H1 (cell line): ENCODE data around the gene CKS1B. TPM values are rescaled to one million over a fixed set of nuclear protein-coding genes. Genes with fewer than 3 reads are reported as not detected.

Source experiments
- CTCF ChIA-PET: fragments of 300-600 bp; sonication (Branson Sonifier 250); formaldehyde crosslinking; loops from one replicate; lab custom pipeline; 2021; ENCODE audit not compliant: partially characterized antibody; lab: Charles Lee
- POLR2A ChIA-PET: fragments of 300-600 bp; sonication (Branson Sonifier 250); formaldehyde crosslinking; loops from one replicate; lab custom pipeline; 2021; ENCODE audit warnings: inconsistent platforms; ENCODE audit not compliant: partially characterized antibody; lab: Charles Lee
- DNase-seq, 2 experiments: peaks; one replicate each; pipeline versions ENCODE4 v3.0.0 to v3.0.0-alpha.2; 2010 to 2022; ENCODE audit warnings: low spot score in 2 of 2, low read depth in 1 of 2, mixed read lengths in 1 of 2
- FAIRE-seq: peaks from 2 replicates; lab custom pipeline; 2011; peaks lifted over from hg19 to GRCh38; lab: Jason Lieb, UNC
- H2AFZ ChIP-seq: 2 replicates; pipeline ENCODE4 v1.8.1; 2012; ENCODE audit warnings: low read length, inconsistent platforms
- H2AK5ac ChIP-seq: 2 replicates; pipeline ENCODE4 v1.6.1; 2013; ENCODE audit warnings: low read depth, low read length
- H2BK120ac ChIP-seq: replicated peaks from 2 replicates; pipeline ENCODE3; 2013; ENCODE audit warnings: low read depth, low read length, inconsistent platforms
- H2BK12ac ChIP-seq: 2 replicates; pipeline ENCODE4 v1.6.1; 2013; ENCODE audit warnings: low read depth, low read length
- H2BK15ac ChIP-seq: 2 replicates; pipeline ENCODE4 v1.6.1; 2013; ENCODE audit warnings: low read length
- H2BK20ac ChIP-seq: 2 replicates; pipeline ENCODE4 v1.6.1; 2013; ENCODE audit warnings: low read length
- H2BK5ac ChIP-seq: 2 replicates; pipeline ENCODE4 v1.6.1; 2013; ENCODE audit warnings: low read depth, low read length
- H3K14ac ChIP-seq: 2 replicates; pipeline ENCODE4 v1.6.1; 2013; ENCODE audit warnings: inconsistent platforms; ENCODE audit not compliant: insufficient read length
- H3K18ac ChIP-seq: 2 replicates; pipeline ENCODE4 v1.6.1; 2013; ENCODE audit warnings: low read length; ENCODE audit errors: extremely low read depth
- H3K23ac ChIP-seq: 2 replicates; pipeline ENCODE4 v1.6.1; 2013; ENCODE audit warnings: inconsistent platforms; ENCODE audit not compliant: insufficient read length
- H3K23me2 ChIP-seq: 2 replicates; pipeline ENCODE4 v1.6.1; 2013; ENCODE audit warnings: low read depth, low read length
- H3K27ac ChIP-seq: 2 replicates; pipeline ENCODE4 v1.6.1; 2011; ENCODE audit warnings: low read depth, low read length, inconsistent platforms
- H3K27me3 ChIP-seq, 4 experiments: replicated peaks in 1 of 4; 1 replicate in 1 of 4; 2 replicates in 3 of 4; pipeline versions ENCODE4 v1.6.1 to v1.8.1; 2011 to 2013; ENCODE audit warnings: low read length in 3 of 4, mild to moderate bottlenecking in 3 of 4, inconsistent platforms in 2 of 4, mixed read lengths in 2 of 4, moderate library complexity in 1 of 4; ENCODE audit not compliant: control insufficient read depth in 3 of 4, insufficient read depth in 3 of 4; ENCODE audit errors: extremely low read depth in 1 of 4
- H3K36me3 ChIP-seq, 4 experiments: 2 replicates each; pipeline versions ENCODE4 v1.6.1 to v1.8.1; 2011 to 2013; ENCODE audit warnings: mild to moderate bottlenecking in 4 of 4, low read length in 3 of 4, moderate library complexity in 2 of 4, control low read depth in 1 of 4, inconsistent platforms in 1 of 4; ENCODE audit not compliant: insufficient read depth in 4 of 4, control insufficient read depth in 2 of 4
- H3K4ac ChIP-seq: replicated peaks from 2 replicates; pipeline ENCODE3; 2013; ENCODE audit warnings: low read length, low read depth, mixed read lengths, inconsistent platforms; ENCODE audit not compliant: insufficient read length
- H3K4me1 ChIP-seq, 4 experiments: replicated peaks in 1 of 4; 1 replicate in 1 of 4; 2 replicates in 3 of 4; pipeline versions ENCODE4 v1.6.1 to v1.8.1; 2011 to 2013; ENCODE audit warnings: low read length in 3 of 4, inconsistent platforms in 2 of 4, mixed read lengths in 1 of 4; ENCODE audit not compliant: insufficient read depth in 4 of 4, control insufficient read depth in 3 of 4
- H3K4me2 ChIP-seq, 2 experiments: 2 replicates each; pipeline versions ENCODE4 v1.6.1 to v1.8.1; 2011 to 2013; ENCODE audit warnings: low read depth in 2 of 2, low read length in 2 of 2, control low read depth in 1 of 2, inconsistent platforms in 1 of 2, mild to moderate bottlenecking in 1 of 2; ENCODE audit not compliant: insufficient read depth in 1 of 2
- H3K4me3 ChIP-seq, 4 experiments: fragments of 200-600, 300-600 bp in 1 of 4; sonication (generic), shearing (Covaris generic), sonication (Bioruptor Twin) in 1 of 4; 2 replicates each; pipeline versions ENCODE4 v1.5.1 to v1.8.1; 2011 to 2016; ENCODE audit warnings: low read length in 4 of 4, low read depth in 3 of 4, control low read depth in 2 of 4, inconsistent platforms in 2 of 4, mild to moderate bottlenecking in 2 of 4, mixed read lengths in 1 of 4, moderate library complexity in 1 of 4; ENCODE audit not compliant: insufficient read depth in 2 of 4; ENCODE audit errors: extremely low read depth in 1 of 4
- H3K56ac ChIP-seq: replicated peaks from 2 replicates; pipeline ENCODE3; 2013; ENCODE audit warnings: low read depth, mild to moderate bottlenecking, mixed read lengths, low read length, inconsistent platforms; ENCODE audit not compliant: insufficient read length
- H3K79me1 ChIP-seq: 2 replicates; pipeline ENCODE4 v1.6.1; 2013; ENCODE audit warnings: low read depth, low read length, control low read depth
- H3K79me2 ChIP-seq, 2 experiments: 2 replicates each; pipeline versions ENCODE4 v1.6.1 to v1.8.1; 2012 to 2013; ENCODE audit warnings: low read length in 2 of 2, mild to moderate bottlenecking in 2 of 2, inconsistent platforms in 1 of 2; ENCODE audit not compliant: insufficient read depth in 2 of 2, control insufficient read depth in 1 of 2
- H3K9ac ChIP-seq, 4 experiments: replicated peaks in 1 of 4; 1 replicate in 1 of 4; 2 replicates in 3 of 4; pipeline versions ENCODE4 v1.6.1 to v1.8.1; 2011 to 2013; ENCODE audit warnings: low read depth in 3 of 4, low read length in 3 of 4, control low read depth in 2 of 4, mild to moderate bottlenecking in 2 of 4, moderate library complexity in 2 of 4, inconsistent platforms in 1 of 4; ENCODE audit errors: extremely low read depth in 1 of 4
- H3K9me3 ChIP-seq, 2 experiments: 2 replicates each; pipeline versions ENCODE4 v1.6.1 to v1.8.1; 2012 to 2013; ENCODE audit warnings: mild to moderate bottlenecking in 2 of 2, moderate library complexity in 2 of 2, control low read depth in 1 of 2, inconsistent platforms in 1 of 2, low read depth in 1 of 2, low read length in 1 of 2, mixed read lengths in 1 of 2; ENCODE audit not compliant: insufficient read depth in 2 of 2
- H4K20me1 ChIP-seq, 2 experiments: replicated peaks in 1 of 2; 2 replicates each; pipeline versions ENCODE3 to v1.8.1; 2011 to 2013; ENCODE audit warnings: inconsistent platforms in 2 of 2, low read length in 2 of 2, mild to moderate bottlenecking in 1 of 2; ENCODE audit not compliant: insufficient read depth in 2 of 2, control insufficient read depth in 1 of 2
- H4K5ac ChIP-seq: 2 replicates; pipeline ENCODE4 v1.6.1; 2013; ENCODE audit warnings: low read length, low read depth, mixed read lengths, inconsistent platforms; ENCODE audit not compliant: insufficient read length
- H4K8ac ChIP-seq: 2 replicates; pipeline ENCODE4 v1.8.0; 2013; ENCODE audit warnings: mild to moderate bottlenecking, moderate library complexity, low read length, inconsistent platforms; ENCODE audit not compliant: insufficient read depth; ENCODE audit errors: extremely low read depth
- H4K91ac ChIP-seq: replicated peaks from 2 replicates; pipeline ENCODE3; 2013; ENCODE audit warnings: low read length, mixed read lengths, inconsistent platforms; ENCODE audit not compliant: insufficient read length
- ATF2 ChIP-seq: IDR thresholded peaks from 2 replicates; pipeline ENCODE4 v1.6.1; 2012; ENCODE audit warnings: low read length, inconsistent platforms
- WGBS, 2 experiments: shearing (Covaris generic) in 1 of 2; methylation state at CpG; one replicate each; pipeline versions ENCODE4 v1.1.6 to v1.1.7; 2013 to 2015; ENCODE audit warnings: low lambda C conversion rate in 2 of 2, mixed read lengths in 2 of 2, inconsistent platforms in 1 of 2, low coverage in 1 of 2, missing lambda C conversion rate in 1 of 2; ENCODE audit not compliant: insufficient replicate concordance in 2 of 2, insufficient coverage in 1 of 2, insufficient read length in 1 of 2; ENCODE audit errors: extremely low coverage in 1 of 2, missing lambda C conversion rate in 1 of 2; 5-methylcytosine and 5-hydroxymethylcytosine counted together
- polyA plus RNA-seq, 7 experiments: library from polyadenylated mRNA; depleted of rRNA in 3 of 7; stranded (reverse) in 5 of 7; unstranded in 2 of 7; fragments of >200 nt in 5 of 7; fragments of 200-250 nt in 2 of 7; gene quantifications; 1 replicate in 5 of 7; 2 replicates in 1 of 7; 4 replicates in 1 of 7; pipeline versions ENCODE4 v1.2.1 to v1.2.3, GENCODE V29; 2011 to 2013; ENCODE audit warnings: missing spikeins in 2 of 7, mixed read lengths in 2 of 7
- total RNA-seq: library from RNA; stranded (reverse); fragmentation: NEBNext Ultra II Directional; extraction: Animal tissue kit (Norgen Biotek cat#: 25700); gene quantifications from 2 replicates; pipeline ENCODE4 v1.2.1, GENCODE V29; 2021

The CKS1B gene
- total and polyA plus RNA-seq, 2 of the 8 experiments (the other 6 are each of a cell fraction or from before 2014, with no cell fraction given) = 294 to 1,025 TPM

GRCh38 chr1:155000411-155000725, 25.9 kb downstream of the CKS1B start:
- CTCF ChIA-PET = interaction anchor here (2.1 to 14.0 kb wide), 8 partner anchors 14 to 59 kb away, joined by 10 to 334 read pairs (median 112); partner anchors contain the start of genes CKS1B, EFNA4, FLAD1 and PBXIP1
- no peaks in the 10 kb centered on the region for H3K79me1 ChIP-seq
- H2BK5ac ChIP-seq = peak overlapping the region; percentile 97
- peaks cover 18% of the 10 kb centered on the region; the same call in 1 of the 2 replicates for H3K23me2 ChIP-seq
- peak overlapping the region; percentile 96; the same call in 1 of the 2 replicates for H2BK12ac ChIP-seq
- no peak for DNase-seq
- H3K27ac ChIP-seq = peak overlapping the region; percentile 77; the same call in 1 of the 2 replicates
- peak overlapping the region; percentile 36 for H3K4ac ChIP-seq
- H3K14ac ChIP-seq = no peak overlapping the region
- no peaks in the 10 kb centered on the region for H3K9me3 ChIP-seq
- peaks cover 0 to 2% of the 10 kb centered on the region in 2 experiments for H4K20me1 ChIP-seq
- H3K4me3 ChIP-seq = peak overlapping the region; percentile 55 to 77 (median 58)
- no peaks in the 10 kb centered on the region for H3K27me3 ChIP-seq
- peak overlapping the region in 2 of 4 experiments; percentile 63; a peak in 4 of 7 replicates for H3K9ac ChIP-seq
- peak overlapping the region; percentile 79 to 91 for H3K4me2 ChIP-seq
- H3K56ac ChIP-seq = peak overlapping the region; percentile 91
- H2BK120ac ChIP-seq = peak overlapping the region; percentile 93
- H3K23ac ChIP-seq = no peak overlapping the region
- no peaks in the 10 kb centered on the region for H3K36me3 ChIP-seq
- H3K4me1 ChIP-seq = peaks cover 6 to 14% (median 11%) of the 10 kb centered on the region in 4 experiments
- peak overlapping the region; percentile 97 for H2AK5ac ChIP-seq
- no peak overlapping the region for H4K8ac ChIP-seq
- H2BK20ac ChIP-seq = peak overlapping the region; percentile 90; the same call in 1 of the 2 replicates
- no peak overlapping the region for H2AFZ ChIP-seq
- FAIRE-seq = no peak
- H2BK15ac ChIP-seq = peak overlapping the region; percentile 88; the same call in 1 of the 2 replicates
- peaks cover 0 to 23% of the 10 kb centered on the region in 2 experiments; a peak in 2 of 4 replicates for H3K79me2 ChIP-seq
- peak overlapping the region; percentile 93 for H4K5ac ChIP-seq
- peak overlapping the region; percentile 99 for H4K91ac ChIP-seq
- H3K18ac ChIP-seq = peak overlapping the region; percentile 99
- WGBS, 2 experiments = 0% methylated on average over 7 of the region's 13 CpGs; no CpG with 5 or more reads in 1 of the 2 experiments
- TF ChIP-seq ATF2 = no peak
- TF ChIP-seq, all 59 proteins: peak for 0
- POLR2A ChIA-PET = interaction anchor here (1.3 to 42.8 kb wide), 5 partner anchors 16 to 80 kb away, joined by 6 to 702 read pairs (median 8); partner anchors contain the start of genes ADAM15, CKS1B, FLAD1 and PBXIP1
